GM19372 (cell line): Measurements from ENCODE around the gene RAB43.

Source experiments
- ATAC-seq: cut with Tn5 transposase; IDR thresholded peaks from one replicate; pipeline ENCODE4 v1.9.1; 2021; ENCODE audit warnings: mild to moderate bottlenecking, low read depth, moderate library complexity; ENCODE audit not compliant: unreplicated experiment

The RAB43 gene

GRCh38 chr3:129040039-129040336, 81.6 kb downstream of the RAB43 start:
- ATAC-seq, result no peak

DNA sequence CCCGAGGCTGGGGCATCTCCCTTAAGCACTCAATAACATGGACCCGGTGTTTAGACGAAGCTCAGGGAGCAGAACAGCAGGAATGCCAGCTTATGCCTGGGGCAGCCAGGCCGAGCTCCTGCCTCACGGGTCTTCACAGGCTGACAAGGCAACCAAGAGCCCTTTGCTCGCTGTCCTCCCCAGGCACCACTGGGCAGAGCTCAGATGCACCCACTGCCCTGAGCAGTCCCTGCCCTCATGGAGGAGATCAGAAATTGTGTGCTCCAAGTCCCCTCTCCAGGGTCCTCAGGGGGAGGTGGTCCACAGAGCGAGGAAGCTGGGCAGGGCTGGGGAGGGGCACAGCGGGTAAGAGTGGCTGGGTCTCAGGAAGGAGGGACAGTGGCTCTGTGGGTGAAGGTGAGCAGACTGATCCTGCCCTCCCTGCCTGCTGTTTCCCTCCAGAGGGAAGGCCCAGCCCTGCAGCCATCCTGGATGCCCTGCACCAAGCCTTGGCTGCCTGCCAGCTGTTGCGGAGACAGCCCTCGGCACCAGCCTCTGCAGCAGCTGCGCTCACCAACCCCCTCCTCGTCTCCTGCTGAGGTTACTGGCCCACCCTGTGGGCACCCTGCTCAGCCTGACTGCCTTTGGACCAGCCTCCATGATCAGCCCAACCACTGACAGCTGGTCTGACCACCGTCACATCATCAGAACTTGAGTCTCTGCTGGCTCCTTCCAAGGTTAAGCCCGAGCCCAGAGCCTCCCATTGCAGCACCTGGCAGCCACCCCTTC, 82.1 kb downstream of the RAB43 start:
- no peak for ATAC-seq

DNA sequence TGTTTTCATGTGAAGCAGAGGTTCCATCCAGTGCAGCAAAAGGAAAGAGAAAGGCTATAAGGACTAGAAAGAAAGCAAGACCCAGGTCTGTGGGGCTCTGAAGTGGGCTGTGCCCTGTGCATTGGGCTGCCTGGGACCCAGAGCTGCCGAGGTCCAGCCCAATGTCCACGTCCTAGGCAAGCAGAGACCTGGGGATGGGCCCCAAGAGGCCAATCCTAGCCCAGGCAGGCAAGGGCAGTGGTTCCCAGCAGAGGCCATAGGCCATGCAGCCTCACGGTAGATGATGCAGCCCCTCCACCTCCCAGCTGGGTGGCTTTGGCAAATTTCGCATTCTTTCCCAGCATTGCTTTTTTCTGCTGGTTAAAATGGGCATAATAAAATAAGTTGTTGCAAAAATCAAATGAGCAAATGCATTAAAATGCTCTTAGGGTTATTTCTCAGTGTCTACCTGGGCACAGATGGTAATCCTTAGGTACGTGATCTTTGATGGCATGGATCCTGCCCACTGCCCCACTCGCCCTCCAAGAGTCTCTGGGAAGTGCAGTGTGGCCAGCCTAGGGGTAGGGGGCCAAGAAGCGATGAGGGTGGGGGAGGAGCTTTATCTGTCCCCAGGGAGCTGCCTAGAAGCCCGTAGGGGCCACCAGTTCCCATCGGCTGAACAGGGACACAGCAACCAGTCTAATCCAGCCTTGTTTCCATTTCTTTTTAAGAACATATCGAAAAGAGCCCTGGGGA, 83.3 kb downstream of the RAB43 start:
- ATAC-seq, result no peak
